Epidermal melanocyte (primary cell): ENCODE measurements around the gene CSTPP1.
A peak's percentile ranks its signal among the peaks of the same experiment; 100 is the strongest.
"Not testable (repeated sequence)": the region's sequence is repeated elsewhere in the genome, so short reads cannot be mapped to it uniquely, and the experiment has no call there.

Source experiments
- DNase-seq: peaks from one replicate; pipeline ENCODE4 v3.0.0; 2011; ENCODE audit warnings: low spot score; ENCODE audit not compliant: insufficient read length

Gene CSTPP1

DNA sequence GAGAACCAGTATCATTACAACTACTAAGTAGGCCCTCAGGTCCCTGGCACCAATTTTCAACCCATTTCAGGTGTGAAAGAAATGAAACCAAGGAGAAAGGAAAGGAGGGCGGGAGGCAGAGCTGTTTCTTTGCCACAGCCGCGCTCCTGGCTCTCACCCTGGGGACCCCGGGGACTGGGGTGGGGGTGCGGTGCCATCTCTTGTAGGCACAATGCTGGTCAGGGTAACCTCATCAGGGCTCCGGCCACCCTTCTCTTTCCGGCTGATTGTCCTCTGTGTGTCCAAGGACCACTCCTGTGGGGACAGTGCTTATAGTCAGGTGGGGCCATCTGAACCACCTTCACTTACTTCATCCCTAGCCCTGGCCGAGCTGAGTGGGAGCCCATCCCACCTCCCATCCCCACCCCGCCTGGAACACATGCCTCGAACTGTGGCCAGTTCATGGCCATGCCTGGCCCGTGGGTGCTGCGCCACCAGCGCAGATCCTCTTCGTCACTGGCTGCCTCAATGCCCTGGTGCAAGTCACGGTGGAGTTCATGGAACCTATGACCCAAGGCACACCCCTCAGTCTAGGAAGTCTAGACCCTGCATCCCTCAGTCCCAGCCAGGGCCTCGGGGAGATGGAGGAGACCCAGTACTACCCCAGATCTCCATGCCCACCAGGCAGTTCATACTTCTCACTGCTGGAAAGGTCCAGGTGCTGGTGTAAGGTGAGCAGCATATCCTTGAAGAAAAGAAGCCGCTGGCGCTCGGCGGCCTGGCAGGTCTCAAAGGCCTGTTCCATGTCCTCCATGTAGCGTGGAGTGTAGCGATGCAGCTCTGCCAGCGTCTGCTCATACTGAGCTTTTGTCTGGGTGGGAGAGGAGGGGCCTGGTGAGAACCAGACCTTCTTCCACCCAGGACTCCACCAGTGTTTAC is 242.4 kb downstream of the CSTPP1 start:
- no peak for DNase-seq

DNA sequence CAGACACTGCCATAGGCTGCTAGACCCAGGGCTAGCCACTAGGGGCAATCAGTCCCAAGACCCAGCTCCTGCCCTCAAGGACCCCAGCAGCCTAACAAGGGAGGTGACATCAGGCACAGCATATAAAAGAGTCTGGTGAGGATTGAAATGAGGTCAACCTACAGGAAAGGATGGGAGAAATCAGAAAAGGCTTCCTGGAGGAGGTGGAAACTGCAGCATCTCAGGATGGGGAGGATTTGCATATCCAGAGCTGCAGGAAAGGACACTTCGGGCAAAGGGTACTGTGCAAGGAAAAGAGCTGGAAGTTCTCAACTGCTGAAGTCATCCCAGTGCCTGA is 243.1 kb downstream of the CSTPP1 start:
- DNase-seq: no peak

DNA sequence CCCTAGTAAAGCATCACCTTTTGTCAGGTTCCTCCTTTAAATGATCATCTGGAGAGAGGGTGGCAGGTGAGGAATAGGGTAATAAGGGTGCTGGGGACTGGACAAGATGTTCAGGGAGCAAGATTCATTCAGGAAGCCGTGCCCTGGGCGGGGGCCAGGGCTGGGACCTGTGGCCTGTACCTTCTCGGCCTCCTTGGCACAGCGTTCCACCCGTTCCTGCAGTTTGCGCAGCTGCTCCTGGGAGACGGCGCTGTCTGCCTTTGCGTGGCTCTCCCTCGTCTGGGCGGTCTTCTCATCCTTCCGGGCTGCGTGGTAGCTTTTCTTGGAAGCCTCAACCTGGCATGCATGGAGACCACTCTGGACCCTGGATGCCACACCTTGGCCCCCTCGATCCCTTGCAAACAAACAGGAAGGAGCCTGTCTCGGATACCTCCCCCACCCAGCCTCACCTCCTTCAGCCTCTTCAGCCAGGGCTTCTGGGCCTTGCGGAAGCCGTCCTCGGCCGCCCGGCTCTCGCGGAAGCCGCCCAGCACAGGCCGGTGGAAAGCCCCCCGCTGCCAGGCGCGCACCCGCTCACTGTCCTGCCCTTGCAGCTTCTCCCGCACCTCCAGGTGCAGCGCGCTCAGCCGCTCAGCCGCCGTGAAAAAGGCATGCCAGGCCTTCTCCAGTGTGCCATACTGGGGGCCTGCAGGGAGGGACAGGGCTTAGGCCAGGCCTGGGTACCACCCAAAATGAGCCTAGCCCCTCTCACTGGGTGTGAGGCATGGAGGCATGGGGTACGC is 243.6 kb downstream of the CSTPP1 start:
- DNase-seq: no peak

DNA sequence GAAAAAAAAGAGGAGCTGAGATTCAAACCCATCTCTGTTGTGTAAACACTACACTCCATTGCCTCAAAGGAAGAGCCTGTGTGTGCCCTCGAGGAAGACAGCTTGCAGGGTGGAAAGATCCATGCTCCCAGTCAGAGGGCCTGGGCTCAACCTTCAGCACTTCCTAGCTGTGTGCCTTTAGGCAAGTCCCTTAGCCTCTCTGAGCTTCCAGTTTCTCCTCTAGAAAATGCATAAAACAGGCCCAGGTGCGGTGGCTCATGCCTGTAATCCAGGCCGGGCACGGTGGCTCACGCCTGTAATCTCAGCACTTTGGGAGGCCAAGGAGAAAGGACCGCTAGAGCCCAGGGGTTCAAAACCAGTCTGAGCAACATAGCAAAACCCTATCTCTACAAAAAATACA is 244.7 kb downstream of the CSTPP1 start:
- no peak for DNase-seq

DNA sequence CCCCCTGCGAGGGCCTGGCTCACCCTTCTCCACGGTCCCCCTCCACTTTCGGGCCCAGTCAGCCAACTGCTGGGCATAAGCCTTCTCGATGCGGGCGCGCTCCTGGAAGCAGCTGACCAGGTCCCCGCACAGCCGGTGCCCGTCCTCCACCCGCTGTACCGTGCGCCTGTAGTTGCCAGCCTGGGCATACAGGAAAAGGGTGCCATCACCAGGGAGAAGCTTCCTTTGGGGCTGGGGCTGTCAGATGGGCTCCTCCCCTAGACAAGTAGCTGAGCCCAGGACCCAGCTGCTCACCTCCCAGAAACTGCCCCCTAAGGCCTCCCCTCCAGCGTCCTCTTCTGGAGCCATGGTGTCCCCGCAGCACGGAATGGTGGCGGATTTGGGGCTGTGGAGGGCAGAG is 245.8 kb downstream of the CSTPP1 start:
- DNase-seq: no peak

DNA sequence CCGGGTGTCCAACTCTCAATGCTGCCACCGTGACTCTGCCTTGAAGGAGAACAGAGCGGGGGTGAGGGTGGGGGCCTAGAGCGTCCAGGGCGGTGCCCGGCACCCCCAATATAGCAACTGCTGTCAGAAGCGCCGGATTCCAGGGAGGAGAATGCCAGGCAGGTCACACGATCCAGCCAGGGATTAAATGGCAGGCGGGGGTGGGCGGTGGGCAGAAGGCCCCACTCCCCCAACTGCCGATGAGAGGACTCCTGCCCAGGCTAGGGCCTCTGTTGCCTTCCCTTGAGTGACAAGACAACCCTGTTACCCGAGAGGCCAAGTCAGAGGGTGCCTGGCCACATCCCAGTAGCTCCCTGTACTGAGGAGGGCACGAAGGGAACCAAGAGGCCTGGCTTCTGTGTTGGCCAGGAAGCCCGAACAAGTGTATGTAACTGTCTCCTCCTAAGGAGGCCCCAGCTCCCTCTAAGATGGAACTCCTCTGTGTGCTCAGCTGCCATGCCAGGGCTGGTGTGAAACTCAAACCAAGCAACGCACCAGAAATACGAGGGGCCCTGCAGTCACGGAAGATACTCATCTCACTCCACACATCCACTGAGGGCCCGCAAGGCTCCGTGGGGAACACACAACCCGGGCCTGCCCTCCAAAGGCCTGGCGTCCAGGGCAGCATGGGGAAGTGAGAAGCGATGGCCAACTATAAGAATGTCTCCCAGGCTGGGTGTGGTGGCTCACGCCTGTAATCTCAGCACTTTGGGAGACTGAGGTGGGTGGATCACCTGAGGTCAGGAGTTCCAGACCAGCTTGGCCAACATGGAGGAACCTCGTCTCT is 246.7 kb downstream of the CSTPP1 start:
- DNase-seq: no peak

DNA sequence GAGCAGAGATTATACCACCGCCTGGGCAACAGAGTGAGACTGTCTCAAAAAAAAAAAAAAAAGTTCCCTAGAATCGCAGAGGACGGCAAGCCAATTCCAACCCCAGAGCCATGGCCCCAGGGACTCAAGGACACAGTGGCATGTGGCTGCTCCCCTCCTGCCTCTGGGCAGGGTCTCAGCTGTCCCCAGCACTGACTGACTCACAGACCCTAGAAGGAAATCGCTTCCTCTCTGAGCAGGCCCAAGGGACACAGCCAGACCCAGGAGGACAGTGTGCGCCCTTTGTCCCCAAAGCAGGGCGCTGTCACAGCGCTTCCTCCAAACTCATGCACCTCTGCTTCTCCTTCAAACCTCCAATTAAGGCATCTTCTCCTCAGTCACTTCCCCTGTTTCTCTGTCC is 247.4 kb downstream of the CSTPP1 start:
- DNase-seq: no peak

DNA sequence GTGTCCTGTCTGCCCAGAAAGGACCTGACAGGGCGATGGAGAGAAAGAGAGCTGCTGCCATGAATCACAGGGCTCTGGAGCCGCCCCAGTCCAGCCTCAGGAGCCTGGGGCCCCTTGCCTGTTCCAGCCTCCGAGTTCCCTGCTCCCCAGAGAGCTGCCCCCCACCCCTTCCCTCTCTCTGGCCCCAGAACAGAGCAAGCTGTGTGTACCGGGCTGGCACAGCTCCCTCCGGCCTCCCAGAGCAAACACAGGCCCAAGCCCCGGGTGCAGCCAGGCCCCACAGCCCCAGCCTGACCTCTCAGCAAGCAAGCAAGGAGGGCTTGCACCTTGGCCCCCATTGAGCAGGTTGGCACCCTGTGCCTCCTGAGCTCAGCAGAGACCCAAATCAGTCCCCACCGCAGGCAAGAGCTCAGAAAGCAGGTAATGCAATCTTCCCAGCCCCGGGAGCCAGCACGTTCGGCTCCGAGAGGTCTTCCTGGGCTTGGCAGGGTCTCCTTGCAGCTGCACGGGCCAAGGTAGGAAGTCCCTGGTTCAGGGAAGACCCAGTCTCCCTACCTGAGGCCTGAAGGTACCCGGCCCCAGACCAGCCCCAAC is 248.2 kb downstream of the CSTPP1 start:
- no peak for DNase-seq

DNA sequence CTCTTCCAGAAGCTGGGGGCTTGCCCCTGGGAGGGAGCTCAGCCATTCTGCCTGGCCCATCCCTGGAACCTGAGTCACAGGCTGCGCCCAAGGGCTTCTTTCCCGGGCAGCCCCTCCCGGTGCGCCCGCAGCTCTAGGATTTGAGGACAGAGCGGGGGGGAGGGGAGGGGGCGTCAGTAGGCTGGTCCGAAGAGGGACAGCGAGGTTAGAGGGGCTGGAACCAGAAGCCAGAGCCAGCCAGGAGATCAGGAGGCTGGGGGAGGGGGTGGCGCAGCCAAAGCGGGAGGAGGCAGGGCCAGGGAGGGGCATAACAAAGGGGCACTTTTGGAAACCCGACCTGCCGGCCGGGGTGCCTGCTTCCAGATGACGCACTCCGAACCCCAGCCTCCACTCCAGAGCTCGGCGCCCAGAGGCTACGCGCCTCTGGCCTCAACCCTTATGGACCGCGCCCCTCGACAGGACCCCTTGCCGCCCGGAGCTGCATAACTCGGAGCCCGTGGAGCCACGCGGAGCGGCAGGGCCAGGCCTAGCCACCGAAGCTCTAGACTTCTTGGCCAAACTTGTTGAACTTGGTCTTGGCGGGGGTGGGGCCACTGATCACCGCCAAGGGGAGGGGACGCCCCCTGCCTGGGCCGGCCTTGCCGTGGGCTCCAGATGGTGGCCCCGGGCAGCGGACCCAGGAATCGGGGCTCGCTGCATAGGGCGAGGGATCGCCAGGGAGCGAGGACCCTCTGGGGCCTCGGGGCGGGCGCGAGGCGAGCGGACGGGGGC is 248.9 kb downstream of the CSTPP1 start:
- peak; percentile 52 for DNase-seq

DNA sequence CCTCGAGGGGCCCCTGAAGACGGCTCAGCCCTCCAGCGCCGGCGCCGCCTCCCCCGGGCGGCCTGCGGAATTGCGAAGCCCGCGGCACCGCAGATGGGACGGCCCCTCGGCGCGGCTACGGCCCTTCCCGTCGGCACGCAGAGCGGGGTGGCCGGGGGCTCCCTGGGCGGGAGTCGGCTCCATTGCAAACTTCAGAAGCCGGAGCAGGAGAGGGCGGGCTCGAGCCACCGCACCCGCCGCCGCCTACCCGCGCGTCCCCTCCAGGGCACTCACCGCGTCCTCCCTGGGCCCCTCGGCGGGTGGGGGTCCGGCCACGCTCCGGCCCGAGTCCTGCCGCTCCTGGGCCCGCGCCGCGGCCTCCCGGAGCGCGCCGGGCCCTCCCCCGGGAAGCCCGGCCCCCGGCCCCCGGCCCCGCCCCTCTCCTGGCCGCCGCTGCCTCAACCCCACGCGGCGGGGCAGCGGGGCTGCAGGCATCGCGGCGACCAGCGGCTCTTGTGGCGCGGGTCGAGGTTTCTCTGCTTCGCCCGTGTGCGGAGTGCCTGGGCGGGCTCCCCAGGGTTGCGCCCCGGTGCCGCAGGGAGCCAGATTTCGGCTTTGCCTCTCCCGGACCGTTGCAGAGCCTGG is 249.6 kb downstream of the CSTPP1 start, which contains the start of gene PACSIN3:
PACSIN3 (minus strand) TSS at position 359 of the 624 bp plus-strand sequence. CDS start 3,707 bp downstream, outside the sequence.
- peak; percentile 64 for DNase-seq

DNA sequence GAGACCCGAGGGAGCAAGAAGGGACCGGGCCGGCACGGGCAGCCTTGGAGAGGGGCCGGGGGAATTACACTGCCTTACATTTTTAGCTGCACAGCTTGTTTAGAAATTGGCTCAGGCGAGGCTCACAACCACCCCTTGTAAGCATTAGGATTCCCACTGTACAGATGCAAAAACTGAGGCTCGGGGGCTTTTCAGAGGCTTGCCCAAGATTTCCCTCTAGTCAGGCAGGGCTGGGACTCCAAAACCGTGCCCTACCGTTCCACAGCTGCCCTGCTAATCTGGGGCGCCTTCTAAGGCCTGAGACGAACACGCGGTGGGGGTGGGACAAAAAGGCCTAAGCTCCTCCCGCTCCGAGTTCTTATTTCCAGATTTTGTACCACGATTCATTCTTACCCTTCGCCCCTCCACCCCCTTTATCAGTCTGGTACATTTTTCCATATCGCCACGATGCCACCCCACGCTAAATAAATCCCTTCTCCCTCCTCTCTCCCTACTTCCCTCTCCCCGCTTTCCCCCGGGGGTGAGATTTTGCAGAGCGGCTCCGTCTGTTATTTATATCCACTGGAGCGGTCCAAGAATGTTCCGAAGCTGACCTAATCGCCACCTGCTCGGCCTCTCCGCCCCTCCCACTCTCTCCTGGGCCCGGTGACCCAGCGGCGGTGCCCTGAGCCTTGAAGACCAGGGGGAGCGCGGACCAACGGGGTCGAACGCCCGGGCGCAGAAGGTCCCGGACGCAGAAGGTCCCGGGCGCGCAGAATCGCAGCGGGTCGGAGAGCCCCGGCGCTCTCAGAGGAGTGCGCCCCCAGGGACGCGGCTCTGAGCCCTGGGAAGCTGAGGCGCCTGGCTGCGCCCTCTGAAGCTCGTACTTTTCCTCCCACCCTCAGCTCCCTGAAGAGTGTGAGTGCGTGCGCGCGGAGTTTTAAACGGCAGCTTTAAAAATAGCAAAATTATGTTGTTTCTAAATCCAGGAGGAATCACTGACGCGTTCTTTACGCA is 250.4 kb downstream of the CSTPP1 start:
- DNase-seq: peak; percentile 21

DNA sequence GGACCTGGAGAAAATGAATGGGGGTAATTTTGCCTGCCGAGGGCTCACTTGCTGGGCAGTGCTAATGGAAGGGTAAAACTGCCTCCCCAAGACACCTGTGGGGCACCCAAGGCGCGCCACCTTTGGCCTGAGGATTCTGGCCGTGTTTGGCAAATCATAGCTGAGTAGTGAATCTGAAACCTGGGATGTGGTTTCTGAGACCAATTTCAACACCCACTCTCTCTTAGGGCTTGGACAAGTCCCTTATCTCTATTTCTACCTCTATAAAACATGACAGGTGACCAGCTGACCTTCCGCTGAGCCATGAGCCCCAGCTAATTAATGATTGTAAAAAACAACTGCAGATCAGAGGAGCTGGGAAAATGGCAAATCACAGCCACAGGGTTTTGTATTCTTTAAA is 251.2 kb downstream of the CSTPP1 start:
- DNase-seq: no peak

DNA sequence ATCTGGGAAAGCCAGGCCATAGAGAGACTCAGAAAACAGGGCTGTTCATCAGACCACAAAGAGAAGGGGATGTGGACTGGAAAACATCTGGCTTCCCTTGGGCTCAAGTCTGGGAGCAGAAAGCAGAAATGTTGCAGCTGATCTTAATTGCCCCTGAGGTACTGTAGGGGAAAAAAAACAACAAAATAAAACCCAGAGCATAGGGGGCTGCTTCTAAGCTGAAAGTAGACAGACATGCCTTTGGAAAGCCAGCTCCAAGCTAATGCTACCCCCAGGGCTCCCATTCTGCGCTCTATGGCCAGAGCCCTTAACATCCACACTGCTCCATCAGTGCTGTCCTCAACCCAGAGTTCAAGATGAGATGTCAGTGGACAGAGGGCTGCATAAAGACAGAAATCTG is 251.7 kb downstream of the CSTPP1 start:
- DNase-seq: peak; percentile 34

DNA sequence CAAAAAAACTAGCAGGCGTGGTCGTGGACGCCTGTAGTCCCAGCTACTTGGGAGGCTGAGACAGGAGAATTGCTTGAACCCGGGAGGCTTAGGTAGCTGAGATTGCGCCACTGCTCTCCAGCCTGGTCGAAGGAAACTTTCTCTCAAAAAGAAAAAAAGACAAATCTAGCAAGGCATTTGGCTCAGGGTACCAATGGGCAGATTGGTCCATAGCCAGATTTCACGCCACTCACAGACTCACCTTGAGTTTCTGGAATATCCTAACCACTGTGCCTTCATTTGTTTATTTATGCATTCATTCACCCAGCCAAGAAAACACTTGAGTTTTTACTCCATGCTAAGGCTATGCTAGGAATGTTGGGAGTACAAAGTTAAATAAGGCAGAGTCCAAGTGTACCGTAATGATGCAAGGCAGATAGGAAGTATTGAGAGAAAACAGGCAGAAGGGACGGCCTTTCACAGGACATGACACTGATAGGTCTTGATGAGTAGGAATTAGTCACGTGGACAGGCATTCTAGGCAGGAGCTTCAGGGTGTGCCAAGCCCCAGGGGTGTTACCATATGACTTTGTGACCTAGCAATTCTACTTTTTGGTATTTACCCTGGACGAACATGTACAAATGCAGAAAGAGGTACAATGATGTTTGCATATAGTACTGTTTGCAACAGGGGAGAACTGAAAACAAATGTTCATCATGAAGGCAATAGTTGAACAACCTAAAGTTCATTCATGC is 252.7 kb downstream of the CSTPP1 start:
- no peak for DNase-seq

DNA sequence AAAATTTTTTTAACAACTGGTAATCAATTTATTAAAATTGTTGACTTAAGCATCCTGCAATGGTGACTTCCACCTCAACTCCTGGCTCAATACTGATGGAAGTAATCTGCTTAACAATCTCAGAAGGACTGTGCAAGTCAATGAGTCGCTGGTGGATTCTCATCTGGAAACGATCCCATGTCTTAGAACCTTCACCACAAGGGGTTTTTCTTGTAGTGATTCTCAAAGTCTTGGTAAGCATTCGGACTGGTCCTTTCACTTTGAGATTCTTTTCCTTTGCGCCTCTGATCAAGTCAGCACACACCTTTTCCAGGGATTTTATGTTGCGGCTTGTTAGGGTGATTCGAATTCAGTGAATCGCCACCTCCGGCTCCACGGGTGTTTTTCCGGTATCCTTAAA is 254.6 kb downstream of the CSTPP1 start:
- DNase-seq: not testable (repeated sequence)

DNA sequence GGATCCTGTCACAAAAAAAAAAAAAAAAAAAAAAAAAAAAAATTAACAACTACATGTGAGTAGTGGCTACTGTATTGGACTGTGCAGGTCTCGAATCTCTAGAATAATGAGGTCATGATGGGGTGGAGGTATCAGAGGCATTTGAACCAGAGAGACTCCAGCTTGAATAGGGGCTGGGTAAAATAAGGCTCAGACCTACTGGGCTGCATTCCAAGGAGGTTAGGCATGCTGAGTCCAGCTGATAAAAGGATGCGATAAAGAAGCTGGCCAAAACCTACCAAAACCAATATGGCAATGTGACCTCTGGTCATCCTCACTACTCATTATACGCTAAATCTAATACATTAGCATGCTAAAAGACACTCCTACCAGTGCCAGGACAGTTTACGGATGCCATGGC is 255.6 kb downstream of the CSTPP1 start:
- DNase-seq: no peak

DNA sequence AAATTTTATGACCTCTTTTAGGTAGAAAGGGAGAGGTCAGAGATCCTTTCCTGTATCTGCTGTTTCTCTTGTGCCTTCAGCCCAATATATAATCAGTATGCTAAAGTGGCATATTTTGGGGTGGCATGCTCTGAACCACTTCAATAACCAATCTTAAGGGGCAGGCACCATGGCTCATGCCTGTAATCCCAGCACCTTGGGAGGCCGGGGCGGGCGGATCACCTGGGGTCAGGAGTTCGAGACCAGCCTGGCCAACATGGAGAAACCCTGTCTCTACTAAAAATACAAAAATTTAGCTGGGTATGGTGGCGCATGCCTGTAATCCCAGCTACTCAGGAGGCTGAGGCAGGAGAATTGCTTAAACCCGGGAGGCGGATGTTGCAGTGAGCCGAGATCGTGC is 261.6 kb downstream of the CSTPP1 start:
- not testable (repeated sequence) for DNase-seq

DNA sequence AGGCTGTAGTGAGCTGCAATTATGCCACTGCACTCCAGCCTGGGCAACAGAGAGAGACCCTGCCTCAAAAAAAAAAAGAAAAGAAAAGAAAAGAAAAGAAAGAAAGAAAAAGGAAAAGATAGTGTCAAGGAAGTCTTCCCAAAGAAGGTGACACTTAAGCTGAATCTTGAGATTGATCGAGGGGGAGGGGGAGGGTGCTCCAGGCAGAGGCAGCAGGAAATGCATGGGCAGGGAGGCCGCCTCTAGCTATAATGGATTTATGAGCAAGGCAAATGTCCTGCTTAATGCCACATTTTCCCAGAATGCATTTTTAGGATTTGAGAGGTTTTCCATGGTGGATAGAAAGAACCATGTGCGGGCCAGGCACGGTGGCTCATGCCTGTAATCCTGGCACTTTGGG is 264.5 kb downstream of the CSTPP1 start:
- DNase-seq: no peak
